ENCODE measurements around the gene STIM1.

STIM1 gene

GRCh38 chr11:3830730-3831129 is 24.7 kb upstream of the STIM1 start:
- DNase-seq (ENCODE audit: low read depth, low spot score): no peak

- no peak for DNase-seq (ENCODE audit: low read depth, low spot score)
Observed at GRCh38 chr11:3831378-3832239, 23.9 kb upstream of the STIM1 start.

DNA sequence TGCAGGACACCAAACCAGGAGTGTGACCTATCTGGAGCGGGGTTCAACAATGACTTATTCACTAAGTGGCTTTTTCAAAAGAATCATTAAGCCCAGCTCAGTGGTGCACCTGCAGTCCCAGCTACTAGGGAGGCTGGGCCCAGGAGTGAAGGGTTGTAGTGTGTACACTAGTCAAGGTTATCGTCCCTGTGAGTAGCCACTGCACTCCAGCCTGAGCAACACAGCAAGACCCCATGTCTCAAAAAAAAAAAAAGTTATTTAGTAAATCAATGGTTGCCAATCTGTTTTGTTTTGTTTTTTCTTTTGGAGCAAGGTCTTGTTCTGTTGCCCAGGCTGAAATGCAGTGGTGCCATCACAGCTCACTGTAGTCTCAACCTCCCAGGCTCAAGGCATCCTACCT is 22.6 kb upstream of the STIM1 start:
- DNase-seq (ENCODE audit: low read depth, low spot score): no peak

DNA sequence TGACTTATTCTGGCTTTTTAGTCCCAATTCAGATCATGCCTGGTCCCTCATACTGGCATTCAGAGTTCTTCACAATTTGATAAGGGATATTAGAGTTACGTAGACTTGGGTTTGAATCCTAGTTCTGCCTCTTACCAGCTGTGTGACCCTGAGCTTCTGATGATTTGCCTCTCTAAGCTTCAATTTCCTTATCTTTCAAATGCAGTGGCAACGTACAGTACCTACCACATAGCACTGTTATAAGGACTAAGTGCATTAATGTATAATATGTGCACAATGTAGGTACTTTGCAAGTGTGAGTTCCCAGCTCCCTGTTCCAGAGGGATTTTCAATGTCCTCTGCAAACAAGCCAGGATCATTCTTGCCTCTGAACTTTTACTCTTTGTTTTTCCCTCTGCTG is 22.0 kb upstream of the STIM1 start:
- no peak for DNase-seq (ENCODE audit: low read depth, low spot score)

DNA sequence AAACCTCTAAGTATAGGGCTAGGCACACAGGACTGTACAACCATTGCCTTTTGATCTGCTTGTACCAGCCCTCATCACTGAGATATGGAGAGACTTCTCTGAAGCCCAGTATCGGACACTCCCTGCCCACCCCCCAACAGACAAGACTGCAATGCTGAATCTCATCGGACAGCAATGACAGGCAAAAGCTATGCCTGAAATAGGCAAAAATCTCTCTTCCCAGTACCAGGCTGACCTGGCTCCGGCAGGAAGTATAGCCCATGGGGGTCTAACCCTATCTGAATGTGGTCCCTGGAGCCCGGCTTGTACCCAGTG is 21.2 kb upstream of the STIM1 start:
- no peak for DNase-seq (ENCODE audit: low read depth, low spot score)

DNA sequence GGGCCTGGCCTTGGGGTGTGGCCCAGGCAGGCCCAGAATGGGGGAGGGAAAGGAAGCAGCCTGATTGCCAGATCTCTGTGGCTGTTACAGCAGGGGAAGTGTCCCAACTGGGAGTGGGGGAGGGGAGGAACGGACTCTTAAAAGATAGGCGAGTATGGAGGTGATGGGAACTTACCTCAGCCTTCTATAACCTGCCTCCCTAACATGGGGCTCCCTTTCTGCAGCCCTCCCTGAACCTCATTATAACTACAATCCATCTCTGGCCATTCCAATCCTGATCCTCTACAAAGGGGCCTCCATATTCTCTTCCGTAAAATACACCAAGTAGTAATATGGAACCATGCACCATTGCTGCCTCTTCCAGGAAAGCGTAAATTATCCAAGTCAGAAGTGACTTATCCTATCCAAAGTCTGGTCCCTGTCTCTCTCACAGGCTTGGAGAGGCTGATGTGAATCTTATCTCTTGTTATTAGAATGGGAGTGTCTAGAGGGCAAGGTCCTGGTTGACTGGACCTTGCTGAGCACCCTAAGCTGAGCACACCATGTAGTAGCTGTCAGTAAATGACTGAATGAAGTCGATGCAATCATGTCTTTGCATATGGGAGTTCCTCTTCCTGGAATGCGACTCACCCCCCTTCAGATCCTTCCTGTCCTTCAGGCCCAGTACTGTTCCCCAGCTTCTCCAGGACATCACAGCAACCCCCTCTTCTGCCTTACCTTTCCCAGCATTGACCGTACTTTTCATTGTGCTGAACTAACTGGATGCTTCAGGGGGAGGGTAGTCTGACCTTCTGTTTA is 20.6 kb upstream of the STIM1 start:
- DNase-seq (ENCODE audit: low read depth, low spot score): no peak

DNA sequence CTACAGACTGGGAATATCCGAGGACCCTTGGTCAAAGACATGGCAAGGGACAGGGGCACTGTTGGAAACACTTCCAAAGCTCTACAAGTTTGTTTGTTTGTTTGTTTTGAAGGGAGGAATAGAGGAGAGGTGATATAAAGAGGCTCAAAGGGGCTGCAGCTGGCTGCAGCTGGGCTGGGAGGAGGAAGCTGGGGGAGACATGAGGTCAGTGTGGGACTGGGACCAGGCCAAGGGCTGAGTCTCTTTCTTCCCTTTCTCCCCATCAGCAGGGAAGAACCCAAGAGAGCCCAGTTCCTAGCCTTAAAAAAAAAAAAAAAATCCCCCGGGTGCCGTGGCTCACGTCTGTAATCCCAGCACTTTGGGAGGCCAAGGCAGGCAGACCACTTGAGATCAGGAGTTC is 19.7 kb upstream of the STIM1 start:
- DNase-seq (ENCODE audit: low read depth, low spot score): no peak

DNA sequence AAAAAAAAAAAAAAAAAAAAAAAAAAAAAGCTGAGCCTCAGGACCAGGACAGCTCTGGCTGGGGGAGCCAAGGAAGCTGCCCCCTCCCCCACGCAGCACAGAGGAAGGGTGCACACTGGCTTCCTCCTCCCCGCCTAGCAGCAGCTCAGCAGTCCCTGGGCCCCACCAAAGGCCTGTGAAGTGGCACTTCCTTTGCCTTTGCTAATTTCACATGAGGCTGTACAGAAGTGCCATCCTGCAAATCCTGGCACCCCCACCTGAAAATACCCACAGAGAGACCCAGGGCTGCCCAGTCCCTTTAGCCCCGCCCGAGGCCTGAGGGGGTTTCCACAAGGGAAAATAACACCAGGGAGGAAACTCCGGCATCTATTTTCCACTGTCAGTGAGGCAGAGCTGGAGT is 18.6 kb upstream of the STIM1 start:
- DNase-seq (ENCODE audit: low read depth, low spot score): no peak

- no peak for DNase-seq (ENCODE audit: low read depth, low spot score)
Observed at GRCh38 chr11:3837793-3838192, 17.7 kb upstream of the STIM1 start.

DNA sequence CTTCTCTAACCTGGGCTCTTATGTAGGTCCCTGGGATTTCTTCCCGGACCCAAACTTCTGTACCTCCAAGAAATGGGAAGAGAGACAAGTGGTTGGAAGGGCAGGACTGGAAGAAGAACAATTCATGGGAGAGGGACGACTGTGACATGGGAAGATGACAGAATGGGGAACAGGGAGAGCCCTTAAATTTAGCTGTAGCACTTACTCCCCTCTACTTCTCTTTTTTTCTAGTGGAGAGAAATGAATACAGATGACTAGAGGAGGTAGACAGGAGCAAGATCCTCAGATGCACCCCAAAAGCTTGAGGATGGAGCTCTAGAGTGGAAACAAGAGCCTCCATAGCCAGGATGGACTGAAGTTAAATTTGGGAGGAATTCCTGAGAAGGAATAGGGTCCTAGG is 17.0 kb upstream of the STIM1 start:
- no peak for DNase-seq (ENCODE audit: low read depth, low spot score)

GRCh38 chr11:3840004-3840869 is 15.2 kb upstream of the STIM1 start:
- no peak for DNase-seq (ENCODE audit: low read depth, low spot score)

DNA sequence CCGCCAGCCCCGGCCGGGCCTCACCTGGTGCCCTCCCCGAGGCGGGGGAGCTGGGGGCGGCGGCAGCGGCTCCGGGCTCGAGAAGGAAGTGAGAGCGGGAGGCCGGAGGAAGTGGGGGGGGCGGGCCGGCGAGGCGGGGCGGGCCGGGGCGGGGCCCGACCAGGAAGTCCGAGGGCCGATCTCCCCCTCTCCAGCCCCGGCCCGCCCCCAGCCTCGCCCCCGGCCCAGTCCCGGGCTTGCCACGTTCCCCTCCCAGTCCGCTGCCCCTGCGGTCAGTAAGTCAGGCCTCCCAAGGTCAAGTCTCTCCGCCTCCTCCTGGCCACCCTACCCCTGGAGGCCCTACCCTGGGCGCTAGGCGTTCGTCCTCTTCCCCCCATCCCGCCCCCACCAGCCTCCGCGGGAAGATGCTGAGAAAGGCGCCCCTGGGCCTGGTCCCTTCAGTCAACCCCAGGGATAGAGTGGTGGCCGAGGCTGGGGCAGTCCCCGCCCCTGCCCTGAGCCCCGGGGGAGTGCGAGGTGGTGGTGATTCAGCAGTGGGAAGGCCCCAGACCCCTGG is 14.5 kb upstream of the STIM1 start, which contains the start of gene RHOG:
Gene RHOG (minus strand): TSS at position 90 of the 556 bp plus-strand sequence. CDS start 12,821 bp downstream, outside the sequence.
- no peak for DNase-seq (ENCODE audit: low read depth, low spot score)

DNA sequence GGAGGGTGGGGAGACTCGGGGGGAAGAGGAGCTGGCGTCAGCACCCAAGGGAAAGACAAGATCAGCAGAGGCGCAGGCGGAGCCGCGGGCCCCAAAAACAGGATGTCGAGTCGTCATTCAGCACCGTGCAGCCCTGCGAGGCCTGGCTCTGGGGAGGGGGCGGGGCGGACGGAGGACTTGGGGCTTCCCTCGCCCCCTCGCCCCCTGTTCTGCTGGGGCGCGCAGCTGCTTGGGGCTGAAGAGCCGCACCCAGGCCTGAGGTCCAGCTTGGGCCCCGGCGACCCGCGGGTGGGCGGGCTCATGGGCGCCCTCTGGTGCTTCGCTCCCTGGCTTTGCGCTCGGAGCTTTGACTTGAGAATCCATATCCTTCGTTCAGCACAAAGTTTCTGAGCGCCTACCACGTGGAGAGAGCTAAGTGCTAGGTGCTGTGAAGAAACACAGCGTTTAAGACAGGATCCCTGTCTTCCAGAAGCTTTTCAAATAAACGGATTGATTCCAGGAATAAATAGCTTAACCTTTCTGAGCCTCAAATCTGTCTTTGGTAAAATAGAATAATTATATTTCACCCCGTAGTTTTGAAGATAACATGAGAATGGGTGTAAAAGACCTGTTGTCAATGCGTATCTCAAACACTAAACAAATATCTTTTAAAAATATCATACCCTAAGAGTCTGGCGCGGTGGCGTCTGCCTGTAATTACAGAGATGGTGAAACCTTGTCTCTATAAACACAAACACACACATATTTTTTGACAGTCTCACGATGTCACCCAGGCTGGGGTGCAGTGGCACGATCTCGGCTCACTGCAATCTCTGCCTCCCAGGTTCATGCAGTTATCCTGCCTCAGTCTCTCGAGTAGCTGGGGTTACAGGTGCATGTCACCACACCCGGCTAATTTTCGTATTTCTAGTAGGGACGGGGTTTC is 13.8 kb upstream of the STIM1 start:
- DNase-seq (ENCODE audit: low read depth, low spot score): peak; percentile 65

GRCh38 chr11:3843326-3843725 is 12.1 kb upstream of the STIM1 start:
- DNase-seq (ENCODE audit: low read depth, low spot score): no peak

GRCh38 chr11:3845246-3845645 is 10.2 kb upstream of the STIM1 start:
- no peak for DNase-seq (ENCODE audit: low read depth, low spot score)

GRCh38 chr11:3845670-3846069 is 9.8 kb upstream of the STIM1 start:
- no peak for DNase-seq (ENCODE audit: low read depth, low spot score)

DNA sequence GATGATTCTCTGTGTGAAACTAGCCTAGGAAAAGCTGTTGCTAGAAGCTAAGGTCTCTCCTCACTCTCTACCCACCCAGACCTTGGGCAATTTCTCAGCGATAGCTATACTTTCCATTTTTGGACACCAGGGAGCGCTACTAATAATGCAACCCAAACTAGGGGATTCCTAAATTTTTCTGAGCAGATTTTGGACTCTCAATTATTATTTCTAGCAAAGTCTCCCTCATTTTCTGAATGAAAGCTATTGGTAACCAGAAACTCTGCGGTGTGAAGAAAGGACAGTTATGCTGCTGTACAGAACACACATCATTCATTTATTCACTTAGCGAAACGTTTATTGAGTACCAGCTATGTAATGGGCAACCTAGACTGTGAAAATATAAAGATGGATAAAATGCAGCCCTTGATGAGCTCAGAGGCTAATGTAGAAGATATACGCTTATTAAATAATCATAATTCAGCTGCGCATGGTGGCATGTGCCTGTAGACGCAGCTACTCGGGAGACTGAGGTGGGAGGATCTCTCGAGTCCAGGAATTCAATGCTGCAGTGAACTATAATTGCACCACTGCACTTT is 6.1 kb upstream of the STIM1 start:
- no peak for DNase-seq (ENCODE audit: low read depth, low spot score)

DNA sequence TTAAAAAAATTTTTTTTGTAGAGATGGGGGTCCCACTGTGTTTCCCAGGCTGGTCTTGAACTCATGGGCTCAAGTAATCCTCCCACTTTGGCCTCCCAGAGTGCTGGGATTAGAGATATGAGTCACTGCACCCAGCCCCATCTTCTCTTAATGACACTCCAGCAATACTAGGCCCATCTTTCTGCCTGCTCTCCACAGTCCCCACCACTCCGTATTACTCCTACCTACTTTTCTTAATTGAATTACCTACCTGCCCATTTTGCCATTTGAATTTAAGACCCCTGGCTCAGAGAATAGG is 2.0 kb upstream of the STIM1 start:
- no peak for DNase-seq (ENCODE audit: low read depth, low spot score)

GRCh38 chr11:3853899-3854659 is 1.4 kb upstream of the STIM1 start:
- no peak for DNase-seq (ENCODE audit: low read depth, low spot score)

DNA sequence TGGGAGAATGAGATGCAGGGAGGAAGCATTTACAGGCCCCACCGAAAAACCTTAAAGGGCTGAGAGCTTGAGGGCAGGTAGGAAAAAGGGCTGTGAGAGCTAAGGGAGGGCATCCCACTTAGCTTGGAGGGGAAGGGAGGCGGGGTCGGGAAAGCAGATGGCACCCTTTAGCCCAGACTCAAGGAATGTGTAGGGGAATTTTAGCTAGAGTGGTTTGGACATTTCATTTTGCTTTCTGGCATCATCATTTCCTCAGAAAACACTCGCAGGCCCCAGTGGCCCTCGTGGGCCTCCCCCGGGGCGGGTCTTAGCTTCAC is 846 bp upstream of the STIM1 start:
- no peak for DNase-seq (ENCODE audit: low read depth, low spot score)
